ENCODE results near the gene CABLES1.
"Not testable (repeated sequence)": the region's sequence is repeated elsewhere in the genome, so short reads cannot be mapped to it uniquely, and the experiment has no call there.

The CABLES1 gene

DNA sequence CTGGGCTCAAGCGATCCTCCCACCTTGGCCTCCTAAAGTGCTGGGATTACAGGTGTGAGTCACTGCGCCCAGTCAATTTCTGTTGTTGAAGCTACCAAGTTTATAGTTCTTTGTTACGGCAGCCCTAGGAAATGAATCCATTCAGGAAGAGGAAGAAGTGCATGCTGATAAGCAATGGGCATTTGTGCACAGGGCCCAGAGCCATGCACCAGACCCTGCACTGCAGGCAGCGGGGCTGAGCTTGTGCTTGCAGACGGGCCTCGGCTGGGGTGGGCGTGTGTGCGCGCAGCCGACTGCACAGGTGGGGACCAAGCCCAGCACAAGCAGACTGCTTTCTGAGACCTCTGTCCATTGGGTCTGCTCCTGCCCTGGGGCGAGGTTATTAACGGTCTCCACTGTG is 144.6 kb downstream of the CABLES1 start:
- Mint-ChIP-seq H3K36me3 (ENCODE audit: low read depth) (peaks cover 6% of the 10 kb centered on the region), H3K27ac (no peak overlapping the region)

DNA sequence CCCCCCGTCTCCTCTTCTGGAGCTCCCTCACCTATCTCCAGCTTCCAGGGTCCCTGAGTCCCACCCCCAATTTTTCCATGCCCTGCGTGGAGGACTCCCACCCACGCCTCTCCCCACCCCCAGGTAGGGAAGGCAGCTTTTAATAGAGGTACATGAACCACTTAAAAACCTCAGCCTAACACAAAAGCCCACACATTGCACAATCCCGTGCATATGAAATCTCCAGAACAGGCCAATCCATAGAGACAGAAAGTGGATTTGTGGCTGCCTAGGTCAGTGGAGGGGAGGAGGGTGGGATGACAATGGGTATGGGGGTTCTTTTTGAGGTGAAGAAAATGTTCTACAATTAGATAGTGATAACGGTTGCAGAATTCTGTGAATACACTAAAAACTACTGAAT is 145.6 kb downstream of the CABLES1 start:
- Mint-ChIP-seq H3K27ac (no peak overlapping the region), H3K27me3 (ENCODE audit: low read depth) (no peaks in the 10 kb centered on the region), H3K9me3 (peaks cover 11% of the 10 kb centered on the region), H3K4me1 (ENCODE audit: low read depth) (peaks cover 1% of the 10 kb centered on the region), H3K36me3 (ENCODE audit: low read depth) (peaks cover 6% of the 10 kb centered on the region), H3K4me3 (no peak overlapping the region)

More for the DNA sequence above, 144.6 kb downstream of the CABLES1 start:
- H3K27me3 Mint-ChIP-seq (ENCODE audit: low read depth), result no peaks in the 10 kb centered on the region
- H3K9me3 Mint-ChIP-seq, result peaks cover 11% of the 10 kb centered on the region
- peaks cover 1% of the 10 kb centered on the region for H3K4me1 Mint-ChIP-seq (ENCODE audit: low read depth)
- no peak overlapping the region for H3K4me3 Mint-ChIP-seq

DNA sequence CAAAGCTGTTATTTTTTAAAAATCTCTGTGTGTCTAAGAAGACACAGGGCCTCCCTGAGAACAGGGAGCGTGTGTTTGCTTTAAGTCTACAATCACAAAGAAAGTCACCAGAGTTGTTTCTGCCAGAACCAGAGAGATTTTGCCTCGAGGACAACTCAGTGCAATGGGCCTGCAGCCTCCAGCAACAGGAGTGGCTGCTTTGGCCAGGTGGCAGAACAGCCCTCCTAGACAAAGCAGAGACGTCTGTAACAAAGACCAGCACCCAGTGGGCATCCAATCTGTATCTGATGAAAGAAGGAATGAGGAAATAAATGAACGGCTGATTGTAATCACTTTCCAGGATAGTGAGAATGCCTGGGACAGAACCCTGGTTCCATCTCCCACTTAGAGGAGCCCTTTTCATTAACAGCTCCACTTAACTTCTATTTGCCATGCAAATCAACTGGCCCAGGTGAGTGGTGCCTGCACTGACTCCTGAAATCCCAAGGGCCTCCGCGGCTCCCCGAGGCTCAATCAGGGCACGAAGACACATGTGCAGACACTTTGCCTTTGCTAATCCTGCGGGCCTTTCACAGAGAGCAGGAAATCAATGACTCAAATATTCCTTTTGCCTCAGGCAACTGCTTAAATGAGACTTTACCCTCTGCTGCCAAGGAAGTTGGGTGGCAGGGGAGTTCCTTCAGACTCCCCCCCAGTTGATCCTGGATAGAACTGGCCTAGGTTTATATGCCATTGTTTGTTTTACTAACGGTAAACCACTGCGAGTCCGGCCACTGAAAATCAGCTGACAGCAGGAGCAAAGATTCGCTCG is 146.5 kb downstream of the CABLES1 start:
- no peak overlapping the region for H3K27ac Mint-ChIP-seq
- H3K4me1 Mint-ChIP-seq (ENCODE audit: low read depth), result peaks cover 1% of the 10 kb centered on the region
- no peaks in the 10 kb centered on the region for H3K27me3 Mint-ChIP-seq (ENCODE audit: low read depth)
- peaks cover 11% of the 10 kb centered on the region for H3K9me3 Mint-ChIP-seq
- peaks cover 6% of the 10 kb centered on the region for H3K36me3 Mint-ChIP-seq (ENCODE audit: low read depth)
- H3K4me3 Mint-ChIP-seq, result no peak overlapping the region

DNA sequence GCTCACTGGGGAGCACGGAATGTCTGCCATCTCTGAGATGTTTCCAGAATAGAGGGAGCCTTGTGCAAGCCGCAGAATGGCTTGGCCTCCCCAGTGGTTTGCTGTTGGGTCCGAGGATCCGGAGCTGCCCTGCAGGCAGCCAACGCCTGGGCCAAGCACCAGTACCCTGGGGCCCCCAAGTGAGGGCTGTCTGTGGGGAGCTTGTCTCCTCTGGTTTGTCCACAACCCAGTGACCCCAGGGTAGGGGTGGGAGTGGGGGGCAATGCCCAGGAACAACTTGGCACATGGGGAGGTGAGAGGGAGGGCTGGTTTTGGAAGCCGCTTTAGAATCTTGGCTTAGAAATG is 147.1 kb downstream of the CABLES1 start:
- Mint-ChIP-seq H3K4me1 (ENCODE audit: low read depth) (peaks cover 1% of the 10 kb centered on the region), H3K4me3 (no peak overlapping the region), H3K36me3 (ENCODE audit: low read depth) (peaks cover 3% of the 10 kb centered on the region), H3K27ac (no peak overlapping the region), H3K9me3 (peaks cover 8% of the 10 kb centered on the region), H3K27me3 (ENCODE audit: low read depth) (no peaks in the 10 kb centered on the region)

DNA sequence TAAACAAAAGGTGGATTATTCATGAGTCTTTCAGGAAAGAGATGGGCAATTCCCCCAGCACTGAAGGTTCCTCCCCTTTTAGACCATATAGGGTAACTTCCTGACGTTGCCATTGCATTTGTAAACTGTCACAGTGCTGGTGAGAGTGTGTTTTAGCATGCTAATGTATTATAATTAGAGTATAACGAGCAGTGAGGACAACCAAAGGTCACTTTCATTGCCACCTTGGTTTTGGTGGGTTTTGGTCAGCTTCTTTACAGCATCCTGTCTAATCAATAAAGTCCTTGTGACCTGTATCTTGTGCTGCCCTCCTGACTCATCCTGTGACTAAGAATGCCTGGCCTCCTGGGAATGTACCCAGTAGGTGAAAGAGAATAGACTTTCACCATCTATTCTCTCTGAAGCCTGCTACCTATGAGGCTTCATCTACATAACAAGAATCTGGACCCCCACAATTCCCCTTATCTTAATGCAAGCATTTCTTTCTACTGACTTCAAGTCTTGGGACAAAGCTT is 148.7 kb downstream of the CABLES1 start:
- Mint-ChIP-seq H3K27me3 (ENCODE audit: low read depth) (no peaks in the 10 kb centered on the region), H3K4me1 (ENCODE audit: low read depth) (peaks cover 1% of the 10 kb centered on the region), H3K27ac (no peak overlapping the region), H3K4me3 (no peak overlapping the region), H3K36me3 (ENCODE audit: low read depth) (no peaks in the 10 kb centered on the region), H3K9me3 (no peaks in the 10 kb centered on the region)

GRCh38 chr18:23284629-23285028 is 149.3 kb downstream of the CABLES1 start:
- Mint-ChIP-seq H3K27me3 (ENCODE audit: low read depth) (no peaks in the 10 kb centered on the region), H3K4me1 (ENCODE audit: low read depth) (peaks cover 1% of the 10 kb centered on the region), H3K4me3 (no peak overlapping the region), H3K27ac (no peak overlapping the region), H3K36me3 (ENCODE audit: low read depth) (no peaks in the 10 kb centered on the region), H3K9me3 (no peaks in the 10 kb centered on the region)

- H3K27me3 Mint-ChIP-seq (ENCODE audit: low read depth); H3K9me3 Mint-ChIP-seq; H3K27ac Mint-ChIP-seq; H3K4me1 Mint-ChIP-seq (ENCODE audit: low read depth); H3K4me3 Mint-ChIP-seq; H3K36me3 Mint-ChIP-seq (ENCODE audit: low read depth): not testable (repeated sequence)
These were observed 150.3 kb downstream of the CABLES1 start for GRCh38 chr18:23285581-23285980.

DNA sequence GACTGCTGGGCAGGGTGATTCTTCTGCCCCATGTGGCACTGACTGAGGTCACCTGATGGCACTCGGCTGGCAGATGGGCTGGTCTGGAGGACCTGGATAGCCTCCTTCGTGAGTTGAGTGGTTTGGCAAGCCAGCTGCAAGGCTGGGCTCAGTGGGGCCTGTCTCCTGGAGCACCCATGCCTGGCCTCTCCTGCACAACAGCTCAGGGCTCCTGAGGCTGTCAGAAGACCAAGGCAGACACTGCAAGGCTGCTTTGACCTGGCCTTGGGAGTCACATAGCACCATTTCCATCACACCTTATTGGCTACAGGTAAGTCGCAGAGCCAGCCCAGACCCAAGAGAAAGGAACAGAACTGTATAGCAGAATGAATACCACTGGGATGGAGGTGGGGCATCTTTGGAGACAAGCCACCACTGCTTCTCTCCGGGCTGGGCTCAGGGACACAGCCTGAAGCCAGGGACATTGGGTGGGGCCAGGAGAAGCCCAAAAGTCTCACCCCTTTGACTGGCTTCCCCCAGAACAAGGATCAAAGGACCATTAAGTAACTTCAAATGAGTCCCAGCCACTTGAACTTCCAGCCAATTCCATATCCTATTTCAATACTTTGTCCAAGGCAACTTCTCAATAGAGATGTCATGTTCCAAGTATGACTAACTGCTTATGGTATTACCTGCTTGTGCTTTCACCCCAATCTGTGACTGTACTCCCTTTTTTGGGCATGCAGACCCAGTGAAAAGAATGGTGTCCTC is 156.3 kb downstream of the CABLES1 start:
- no peak overlapping the region for H3K4me3 Mint-ChIP-seq

GRCh38 chr18:23300231-23300805 is 165.0 kb downstream of the CABLES1 start:
- Mint-ChIP-seq H3K27ac (no peak overlapping the region), H3K4me1 (ENCODE audit: low read depth) (peaks cover 2% of the 10 kb centered on the region), H3K9me3 (no peaks in the 10 kb centered on the region), H3K36me3 (ENCODE audit: low read depth) (no peaks in the 10 kb centered on the region), H3K27me3 (ENCODE audit: low read depth) (no peaks in the 10 kb centered on the region), H3K4me3 (no peak overlapping the region)

More for the DNA sequence above, 156.3 kb downstream of the CABLES1 start:
- Mint-ChIP-seq H3K4me1 (ENCODE audit: low read depth) (no peaks in the 10 kb centered on the region), H3K27me3 (ENCODE audit: low read depth) (no peaks in the 10 kb centered on the region), H3K36me3 (ENCODE audit: low read depth) (peaks cover 2% of the 10 kb centered on the region), H3K9me3 (no peaks in the 10 kb centered on the region), H3K27ac (no peak overlapping the region)

GRCh38 chr18:23301972-23302371 is 166.7 kb downstream of the CABLES1 start:
- Mint-ChIP-seq H3K27me3 (ENCODE audit: low read depth) (no peaks in the 10 kb centered on the region), H3K27ac (no peak overlapping the region), H3K4me3 (no peak overlapping the region), H3K36me3 (ENCODE audit: low read depth) (no peaks in the 10 kb centered on the region), H3K4me1 (ENCODE audit: low read depth) (peaks cover 6% of the 10 kb centered on the region), H3K9me3 (no peaks in the 10 kb centered on the region)

DNA sequence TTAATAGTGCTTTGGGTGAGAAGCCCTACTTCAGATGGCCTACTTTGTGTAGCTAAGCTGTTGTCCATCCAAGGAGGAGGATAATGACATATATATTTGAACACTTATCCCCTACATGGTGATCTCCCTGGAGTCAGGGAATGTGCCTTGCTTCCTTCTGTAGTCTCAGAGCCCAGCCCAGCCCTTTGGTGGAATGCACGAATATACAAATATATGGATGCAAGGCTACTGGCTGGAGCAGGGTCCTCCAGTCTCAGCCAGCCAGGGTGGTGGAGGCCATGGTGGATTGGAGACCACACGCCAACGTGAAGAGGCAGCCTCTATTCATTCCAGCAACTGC is 167.2 kb downstream of the CABLES1 start:
- Mint-ChIP-seq H3K4me1 (ENCODE audit: low read depth) (peaks cover 11% of the 10 kb centered on the region), H3K36me3 (ENCODE audit: low read depth) (no peaks in the 10 kb centered on the region), H3K9me3 (no peaks in the 10 kb centered on the region), H3K27ac (no peak overlapping the region), H3K4me3 (no peak overlapping the region), H3K27me3 (ENCODE audit: low read depth) (no peaks in the 10 kb centered on the region)

DNA sequence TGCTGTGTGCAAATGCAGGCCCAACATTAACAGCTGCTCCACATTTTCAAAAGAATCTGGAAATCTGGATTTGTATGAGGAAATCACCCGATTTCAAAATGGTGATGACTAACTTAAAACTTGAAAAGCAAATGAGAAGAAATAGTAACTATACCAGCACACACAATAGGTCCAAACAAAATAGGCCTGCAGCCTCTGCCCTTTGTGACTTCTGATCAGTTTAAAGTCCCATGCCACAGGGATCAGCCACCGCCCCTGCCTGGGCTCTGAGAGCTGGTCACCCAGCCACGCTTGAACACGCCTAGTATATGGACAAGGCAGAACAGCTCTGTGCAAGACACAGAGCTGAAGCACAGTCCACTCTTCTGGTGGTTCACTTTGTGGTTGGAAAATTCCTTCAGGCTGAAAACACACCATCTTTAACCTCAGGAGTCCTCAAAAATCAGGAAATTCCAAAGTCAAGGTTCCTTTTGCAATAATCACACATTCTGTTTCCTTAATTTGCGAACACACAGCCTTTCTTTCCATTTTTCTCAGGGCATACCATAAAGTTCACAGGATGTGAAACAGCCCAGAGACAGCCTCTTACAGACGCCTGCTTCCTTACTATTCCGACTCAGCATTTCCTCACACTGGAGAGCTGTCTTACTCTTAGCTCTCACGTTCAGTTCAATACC is 167.7 kb downstream of the CABLES1 start:
- Mint-ChIP-seq H3K27ac (no peak overlapping the region), H3K27me3 (ENCODE audit: low read depth) (no peaks in the 10 kb centered on the region), H3K4me3 (no peak overlapping the region), H3K9me3 (no peaks in the 10 kb centered on the region), H3K4me1 (ENCODE audit: low read depth) (peaks cover 16% of the 10 kb centered on the region), H3K36me3 (ENCODE audit: low read depth) (no peaks in the 10 kb centered on the region)

- Mint-ChIP-seq H3K4me1 (ENCODE audit: low read depth) (peaks cover 28% of the 10 kb centered on the region), H3K27me3 (ENCODE audit: low read depth) (no peaks in the 10 kb centered on the region), H3K4me3 (no peak overlapping the region), H3K27ac (no peak overlapping the region), H3K36me3 (ENCODE audit: low read depth) (peaks cover 4% of the 10 kb centered on the region), H3K9me3 (no peaks in the 10 kb centered on the region)
These were observed 171.5 kb downstream of the CABLES1 start for GRCh38 chr18:23306822-23307221.

GRCh38 chr18:23307567-23308295 is 172.4 kb downstream of the CABLES1 start:
- H3K9me3 Mint-ChIP-seq, result no peaks in the 10 kb centered on the region
- H3K27ac Mint-ChIP-seq, result peak overlapping the region; percentile 86
- peaks cover 6% of the 10 kb centered on the region for H3K36me3 Mint-ChIP-seq (ENCODE audit: low read depth)
- H3K27me3 Mint-ChIP-seq (ENCODE audit: low read depth), result no peaks in the 10 kb centered on the region
- H3K4me1 Mint-ChIP-seq (ENCODE audit: low read depth), result peaks cover 36% of the 10 kb centered on the region
- peak overlapping the region; percentile 69 for H3K4me3 Mint-ChIP-seq

All from T-helper 1 cell treated with Interleukin-12 subunit alpha and Interleukin-12 subunit beta and Interleukin-4 antibody, amounts not matched to agents 30 μg/mL and 1 μg/mL, for 36 hours (primary cell).